Measurements from ENCODE around the gene CCDC7.
"Not testable (repeated sequence)": the region's sequence is repeated elsewhere in the genome, so short reads cannot be mapped to it uniquely, and the experiment has no call there.

CCDC7 gene

GRCh38 chr10:32895200-32895968 is 449.4 kb downstream of the CCDC7 start:
- DNase-seq; H3K27me3 ChIP-seq (replicated peaks in 2 of 5; ENCODE audit: control insufficient read depth in 4 of 5, insufficient read depth in 5 of 5, low read length in 4 of 5): not testable (repeated sequence)
- 98% methylated on average over 5 of the region's 7 CpGs for WGBS (ENCODE audit: insufficient coverage)

DNA sequence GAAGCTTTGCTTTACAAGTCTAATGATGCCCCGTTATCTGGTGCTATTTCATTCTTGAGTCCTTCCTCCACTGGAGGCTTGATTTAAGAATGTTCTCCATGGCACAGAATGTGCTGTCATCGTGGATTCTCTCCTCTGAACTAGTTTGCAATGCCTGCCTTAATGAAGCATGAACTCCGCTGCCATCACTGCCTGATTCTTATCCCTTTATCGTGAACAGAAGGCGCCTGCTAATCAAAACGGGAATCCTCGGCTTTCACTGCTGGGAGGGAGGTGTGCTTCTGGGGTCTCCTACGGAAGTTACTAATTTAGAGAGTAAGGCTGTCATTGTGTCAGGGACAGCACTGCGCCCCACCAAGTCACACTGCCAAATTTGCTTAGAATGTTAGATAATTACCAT is 455.9 kb downstream of the CCDC7 start:
- peaks cover 4 to 35% (median 18%) of the 10 kb centered on the region in 4 experiments for H3K36me3 ChIP-seq (ENCODE audit: control insufficient read depth in 4 of 4, insufficient read depth in 4 of 4, low read length in 3 of 4)
- H3K9me3 ChIP-seq (ENCODE audit: control extremely low read depth in 1 of 5, control insufficient read depth in 4 of 5, insufficient read depth in 2 of 5, low read depth in 1 of 5, low read length in 4 of 5) = no peaks in the 10 kb centered on the region
- no peaks in the 10 kb centered on the region for H3K27me3 ChIP-seq (replicated peaks in 2 of 5; ENCODE audit: control insufficient read depth in 4 of 5, insufficient read depth in 5 of 5, low read length in 4 of 5)
- H3K4me1 ChIP-seq (ENCODE audit: control extremely low read depth in 1 of 4, control insufficient read depth in 4 of 4, insufficient read depth in 4 of 4, low read length in 3 of 4) = no peaks in the 10 kb centered on the region
- no peak overlapping the region for H3K27ac ChIP-seq (ENCODE audit: insufficient read depth in 1 of 2, low read depth in 1 of 2, low read length in 2 of 2, poor library complexity in 1 of 2, severe bottlenecking in 2 of 2)
- DNase-seq = no peak
- 100% methylated on average over 6 of the region's 9 CpGs for WGBS (ENCODE audit: insufficient coverage)
- CTCF ChIA-PET = no interaction called here
- no peak overlapping the region for H3K4me3 ChIP-seq (ENCODE audit: control insufficient read depth in 1 of 7, extremely low read depth in 1 of 7, insufficient read depth in 4 of 7, low read depth in 2 of 7, low read length in 6 of 7)
- POLR2A ChIA-PET = no interaction called here

More at GRCh38 chr10:32895200-32895968, 449.4 kb downstream of the CCDC7 start:
- H3K4me1 ChIP-seq (ENCODE audit: control extremely low read depth in 1 of 4, control insufficient read depth in 4 of 4, insufficient read depth in 4 of 4, low read length in 3 of 4); H3K27ac ChIP-seq (ENCODE audit: insufficient read depth in 1 of 2, low read depth in 1 of 2, low read length in 2 of 2, poor library complexity in 1 of 2, severe bottlenecking in 2 of 2); H3K9me3 ChIP-seq (ENCODE audit: control extremely low read depth in 1 of 5, control insufficient read depth in 4 of 5, insufficient read depth in 2 of 5, low read depth in 1 of 5, low read length in 4 of 5); H3K36me3 ChIP-seq (ENCODE audit: control insufficient read depth in 4 of 4, insufficient read depth in 4 of 4, low read length in 3 of 4); CTCF ChIA-PET; H3K4me3 ChIP-seq (ENCODE audit: control insufficient read depth in 1 of 7, extremely low read depth in 1 of 7, insufficient read depth in 4 of 7, low read depth in 2 of 7, low read length in 6 of 7); POLR2A ChIA-PET: not testable (repeated sequence)

- Histone ChIP-seq H3K27me3 (replicated peaks in 2 of 5; ENCODE audit: control insufficient read depth in 4 of 5, insufficient read depth in 5 of 5, low read length in 4 of 5) (no peaks in the 10 kb centered on the region), H3K4me3 (ENCODE audit: control insufficient read depth in 1 of 7, extremely low read depth in 1 of 7, insufficient read depth in 4 of 7, low read depth in 2 of 7, low read length in 6 of 7) (no peak overlapping the region), H3K36me3 (ENCODE audit: control insufficient read depth in 4 of 4, insufficient read depth in 4 of 4, low read length in 3 of 4) (peaks cover 11 to 43% (median 20%) of the 10 kb centered on the region in 4 experiments), H3K4me1 (ENCODE audit: control extremely low read depth in 1 of 4, control insufficient read depth in 4 of 4, insufficient read depth in 4 of 4, low read length in 3 of 4) (no peaks in the 10 kb centered on the region), H3K27ac (ENCODE audit: insufficient read depth in 1 of 2, low read depth in 1 of 2, low read length in 2 of 2, poor library complexity in 1 of 2, severe bottlenecking in 2 of 2) (no peak overlapping the region), H3K9me3 (ENCODE audit: control extremely low read depth in 1 of 5, control insufficient read depth in 4 of 5, insufficient read depth in 2 of 5, low read depth in 1 of 5, low read length in 4 of 5) (no peaks in the 10 kb centered on the region)
- 100% methylated on average over 3 of the region's 3 CpGs for WGBS (ENCODE audit: insufficient coverage)
- DNase-seq = no peak
- ChIA-PET CTCF (no interaction called here), POLR2A (no interaction called here)
Measured at GRCh38 chr10:32905466-32905865, 459.5 kb downstream of the CCDC7 start.

DNA sequence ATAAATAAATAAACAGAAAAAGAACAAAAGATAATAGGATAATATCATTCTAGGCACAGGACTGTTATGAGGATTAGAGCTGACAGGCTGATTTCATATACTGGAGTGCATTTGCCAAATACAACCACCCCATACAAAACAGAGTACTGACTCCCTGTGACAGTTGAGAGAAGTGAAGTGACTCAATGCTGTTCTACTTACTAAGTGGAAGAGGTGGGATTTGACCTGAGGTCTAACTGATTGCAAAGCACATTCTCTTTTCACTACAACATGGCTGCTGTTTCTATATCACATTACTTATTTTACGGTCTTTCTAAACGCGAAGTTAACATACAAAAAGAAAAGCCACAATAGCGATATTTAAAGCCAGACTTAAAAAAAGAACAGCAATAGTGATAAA is 460.7 kb downstream of the CCDC7 start:
- H3K36me3 ChIP-seq (ENCODE audit: control insufficient read depth in 4 of 4, insufficient read depth in 4 of 4, low read length in 3 of 4) = peaks cover 11 to 51% (median 25%) of the 10 kb centered on the region in 4 experiments
- CTCF ChIA-PET = no interaction called here
- POLR2A ChIA-PET = no interaction called here
- H3K27ac ChIP-seq (ENCODE audit: insufficient read depth in 1 of 2, low read depth in 1 of 2, low read length in 2 of 2, poor library complexity in 1 of 2, severe bottlenecking in 2 of 2) = no peak overlapping the region
- WGBS (ENCODE audit: insufficient coverage) = no CpG with 5 or more reads among the region's 4 CpGs
- H3K9me3 ChIP-seq (ENCODE audit: control extremely low read depth in 1 of 5, control insufficient read depth in 4 of 5, insufficient read depth in 2 of 5, low read depth in 1 of 5, low read length in 4 of 5) = no peaks in the 10 kb centered on the region
- no peak for DNase-seq
- H3K4me1 ChIP-seq (ENCODE audit: control extremely low read depth in 1 of 4, control insufficient read depth in 4 of 4, insufficient read depth in 4 of 4, low read length in 3 of 4) = no peaks in the 10 kb centered on the region
- no peaks in the 10 kb centered on the region for H3K27me3 ChIP-seq (replicated peaks in 2 of 5; ENCODE audit: control insufficient read depth in 4 of 5, insufficient read depth in 5 of 5, low read length in 4 of 5)
- no peak overlapping the region for H3K4me3 ChIP-seq (ENCODE audit: control insufficient read depth in 1 of 7, extremely low read depth in 1 of 7, insufficient read depth in 4 of 7, low read depth in 2 of 7, low read length in 6 of 7)

GRCh38 chr10:32909456-32909855 is 463.5 kb downstream of the CCDC7 start:
- CTCF ChIA-PET = interaction anchor here (1.0 kb wide), 1 partner anchor 97 kb away, joined by 4 read pairs; no protein-coding TSS in a partner anchor
- POLR2A ChIA-PET = interaction anchor here (0.5 kb wide), 1 partner anchor 16 kb away, joined by 3 read pairs; no protein-coding TSS in a partner anchor
- H3K36me3 ChIP-seq (ENCODE audit: control insufficient read depth in 4 of 4, insufficient read depth in 4 of 4, low read length in 3 of 4) = peaks cover 13 to 42% (median 27%) of the 10 kb centered on the region in 4 experiments
- whole genome bisulfite sequencing (ENCODE audit: insufficient coverage) = 88% methylated on average over 1 of the region's 1 CpG
- no peaks in the 10 kb centered on the region for H3K27me3 ChIP-seq (replicated peaks in 2 of 5; ENCODE audit: control insufficient read depth in 4 of 5, insufficient read depth in 5 of 5, low read length in 4 of 5)
- no peaks in the 10 kb centered on the region for H3K4me1 ChIP-seq (ENCODE audit: control extremely low read depth in 1 of 4, control insufficient read depth in 4 of 4, insufficient read depth in 4 of 4, low read length in 3 of 4)
- no peak overlapping the region for H3K27ac ChIP-seq (ENCODE audit: insufficient read depth in 1 of 2, low read depth in 1 of 2, low read length in 2 of 2, poor library complexity in 1 of 2, severe bottlenecking in 2 of 2)
- no peak overlapping the region for H3K4me3 ChIP-seq (ENCODE audit: control insufficient read depth in 1 of 7, extremely low read depth in 1 of 7, insufficient read depth in 4 of 7, low read depth in 2 of 7, low read length in 6 of 7)
- no peaks in the 10 kb centered on the region for H3K9me3 ChIP-seq (ENCODE audit: control extremely low read depth in 1 of 5, control insufficient read depth in 4 of 5, insufficient read depth in 2 of 5, low read depth in 1 of 5, low read length in 4 of 5)
- DNase-seq = no peak

DNA sequence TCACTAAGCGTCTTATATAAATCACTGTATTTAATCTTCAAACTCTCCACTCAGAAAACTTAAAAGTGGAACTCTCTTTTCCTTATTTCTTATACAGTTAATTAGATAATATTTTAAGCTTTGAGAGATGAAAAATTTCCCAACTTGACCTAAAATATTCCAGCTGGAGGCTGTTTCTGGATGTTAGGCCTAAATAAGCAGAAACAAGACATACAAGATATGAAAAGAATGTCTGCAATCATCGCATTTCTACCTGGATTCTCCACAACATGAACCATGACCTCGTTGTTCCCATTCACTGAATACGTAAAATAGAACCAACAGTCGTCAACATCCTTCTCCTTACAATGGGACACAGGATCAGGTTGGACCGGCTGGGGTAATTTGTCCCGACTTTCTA is 464.0 kb downstream of the CCDC7 start:
- WGBS (ENCODE audit: insufficient coverage) = no CpG with 5 or more reads among the region's 7 CpGs
- H3K27me3 ChIP-seq (replicated peaks in 2 of 5; ENCODE audit: control insufficient read depth in 4 of 5, insufficient read depth in 5 of 5, low read length in 4 of 5); H3K4me1 ChIP-seq (ENCODE audit: control extremely low read depth in 1 of 4, control insufficient read depth in 4 of 4, insufficient read depth in 4 of 4, low read length in 3 of 4); H3K27ac ChIP-seq (ENCODE audit: insufficient read depth in 1 of 2, low read depth in 1 of 2, low read length in 2 of 2, poor library complexity in 1 of 2, severe bottlenecking in 2 of 2); POLR2A ChIA-PET; H3K9me3 ChIP-seq (ENCODE audit: control extremely low read depth in 1 of 5, control insufficient read depth in 4 of 5, insufficient read depth in 2 of 5, low read depth in 1 of 5, low read length in 4 of 5); DNase-seq; H3K4me3 ChIP-seq (ENCODE audit: control insufficient read depth in 1 of 7, extremely low read depth in 1 of 7, insufficient read depth in 4 of 7, low read depth in 2 of 7, low read length in 6 of 7): not testable (repeated sequence)
- H3K36me3 ChIP-seq (ENCODE audit: control insufficient read depth in 4 of 4, insufficient read depth in 4 of 4, low read length in 3 of 4) = peaks cover 16 to 41% (median 27%) of the 10 kb centered on the region in 4 experiments
- CTCF ChIA-PET = interaction anchor here (1.0 kb wide), 1 partner anchor 97 kb away, joined by 4 read pairs; no protein-coding TSS in a partner anchor

GRCh38 chr10:32911285-32912016 is 465.5 kb downstream of the CCDC7 start:
- Histone ChIP-seq H3K4me1 (ENCODE audit: control extremely low read depth in 1 of 4, control insufficient read depth in 4 of 4, insufficient read depth in 4 of 4, low read length in 3 of 4) (no peaks in the 10 kb centered on the region), H3K4me3 (ENCODE audit: control insufficient read depth in 1 of 7, extremely low read depth in 1 of 7, insufficient read depth in 4 of 7, low read depth in 2 of 7, low read length in 6 of 7) (no peak overlapping the region), H3K9me3 (ENCODE audit: control extremely low read depth in 1 of 5, control insufficient read depth in 4 of 5, insufficient read depth in 2 of 5, low read depth in 1 of 5, low read length in 4 of 5) (no peaks in the 10 kb centered on the region), H3K27ac (ENCODE audit: insufficient read depth in 1 of 2, low read depth in 1 of 2, low read length in 2 of 2, poor library complexity in 1 of 2, severe bottlenecking in 2 of 2) (no peak overlapping the region), H3K36me3 (ENCODE audit: control insufficient read depth in 4 of 4, insufficient read depth in 4 of 4, low read length in 3 of 4) (peaks cover 11 to 37% (median 23%) of the 10 kb centered on the region in 4 experiments), H3K27me3 (replicated peaks in 2 of 5; ENCODE audit: control insufficient read depth in 4 of 5, insufficient read depth in 5 of 5, low read length in 4 of 5) (no peaks in the 10 kb centered on the region)
- ChIA-PET CTCF (no interaction called here), POLR2A (no interaction called here)
- 95% methylated on average over 8 of the region's 11 CpGs for WGBS (ENCODE audit: insufficient coverage)
- DNase-seq = no peak
